ENCODE data around the gene LPAR1. TPM values are rescaled to one million over a fixed set of nuclear protein-coding genes. Genes with fewer than 3 reads are reported as not detected.

The LPAR1 gene
- polyA plus RNA-seq, 1 experiment: 581 TPM

DNA sequence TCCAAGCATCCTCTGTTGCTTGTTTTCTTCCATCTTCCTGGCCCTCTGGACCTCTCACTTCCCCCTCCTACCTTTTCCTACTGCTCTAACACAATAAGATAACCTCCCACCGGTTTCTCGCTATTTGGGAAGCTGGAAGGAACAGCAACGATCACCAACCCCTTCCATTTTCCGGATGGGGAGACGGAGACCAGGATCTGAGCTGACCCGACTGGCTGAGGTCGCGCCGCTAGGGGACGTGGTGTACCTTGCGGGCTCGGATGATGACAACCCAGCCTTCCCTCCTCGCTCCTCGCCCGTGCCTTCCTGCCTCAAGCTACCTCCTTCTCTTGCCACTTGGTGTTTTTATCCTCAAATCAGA, 1.9 kb downstream of the LPAR1 start:
- peak overlapping the region; percentile 25 for H3K27ac ChIP-seq (ENCODE audit: low read depth, low read length)
- peak; percentile 81 for TF ChIP-seq CTCF (IDR thresholded peaks at IDR 0.05; ENCODE audit: low read depth, low read length)
- no peaks in the 10 kb centered on the region; the same call in 1 of the 2 replicates for H3K9me3 ChIP-seq (ENCODE audit: control insufficient read depth, insufficient read depth, low read length)
- peak overlapping the region; percentile 71 for H3K4me3 ChIP-seq (ENCODE audit: low read depth, low read length)
- DNase-seq (ENCODE audit: low read depth, low spot score): no peak
- H3K27me3 ChIP-seq (ENCODE audit: control insufficient read depth, insufficient read depth, low read length): no peaks in the 10 kb centered on the region
- POLR2A ChIA-PET: interaction anchor here (0.6 to 3.7 kb wide), 7 partner anchors 30 to 385 kb away, joined by 3 to 25 read pairs (median 5); no protein-coding TSS in a partner anchor
- CTCF ChIA-PET: interaction anchor here (0.6 to 3.6 kb wide), 16 partner anchors 13 to 393 kb away, joined by 3 to 17 read pairs (median 3); no protein-coding TSS in a partner anchor

- CTCF ChIA-PET: interaction anchor here (0.6 to 3.6 kb wide), 17 partner anchors 12 to 412 kb away, joined by 3 to 17 read pairs (median 3); no protein-coding TSS in a partner anchor
These were observed 2.5 kb downstream of the LPAR1 start for GRCh38 chr9:111035543-111036428.

DNA sequence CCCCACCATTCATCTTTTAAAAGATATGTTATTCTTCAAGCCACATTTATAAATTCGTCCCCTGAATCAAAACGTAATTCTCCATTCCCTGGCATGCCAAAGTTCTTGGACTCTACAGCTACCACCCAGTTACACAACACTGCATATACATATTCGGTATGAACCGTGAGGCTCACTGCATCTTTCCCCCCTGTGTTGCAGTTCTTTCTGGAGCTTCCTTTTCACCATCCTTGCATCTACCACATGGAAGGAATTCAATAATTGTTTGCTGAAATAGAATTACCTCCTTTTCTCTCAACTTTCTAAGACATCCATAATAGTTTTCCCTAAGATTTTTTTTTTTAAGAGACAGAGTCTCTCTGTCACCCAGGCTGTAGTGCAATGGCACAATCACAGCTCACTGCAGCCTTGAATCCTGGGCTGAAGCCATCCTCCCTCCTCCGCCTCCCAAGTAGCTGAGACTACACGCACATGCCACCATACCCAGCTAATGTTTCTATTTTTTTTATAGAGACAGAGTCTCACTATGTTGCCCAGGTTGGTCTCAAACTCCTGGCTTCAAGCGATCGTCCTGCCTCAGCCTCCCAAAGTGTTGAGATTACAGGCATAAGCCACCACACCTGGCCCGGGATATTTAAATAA, 3.3 kb downstream of the LPAR1 start:
- no peaks in the 10 kb centered on the region; the same call in 1 of the 2 replicates for H3K9me3 ChIP-seq (ENCODE audit: control insufficient read depth, insufficient read depth, low read length)
- TF ChIP-seq CTCF (IDR thresholded peaks at IDR 0.05; ENCODE audit: low read depth, low read length): no peak
- H3K27me3 ChIP-seq (ENCODE audit: control insufficient read depth, insufficient read depth, low read length): no peaks in the 10 kb centered on the region
- POLR2A ChIA-PET: interaction anchor here (0.7 to 3.7 kb wide), 12 partner anchors 15 to 388 kb away, joined by 3 to 25 read pairs (median 3); no protein-coding TSS in a partner anchor
- DNase-seq (ENCODE audit: low read depth, low spot score): no peak
- H3K27ac ChIP-seq (ENCODE audit: low read depth, low read length): peak overlapping the region; percentile 43
- CTCF ChIA-PET: interaction anchor here (0.6 to 3.6 kb wide), 5 partner anchors 263 to 1039 kb away, joined by 3 to 17 read pairs (median 5); no protein-coding TSS in a partner anchor
- H3K4me3 ChIP-seq (ENCODE audit: low read depth, low read length): peak overlapping the region; percentile 71

More at GRCh38 chr9:111035543-111036428, 2.5 kb downstream of the LPAR1 start:
- no peak for TF ChIP-seq CTCF (IDR thresholded peaks at IDR 0.05; ENCODE audit: low read depth, low read length)
- Histone ChIP-seq H3K27ac (ENCODE audit: low read depth, low read length) (peak overlapping the region; percentile 25), H3K4me3 (ENCODE audit: low read depth, low read length) (peak overlapping the region; percentile 71), H3K27me3 (ENCODE audit: control insufficient read depth, insufficient read depth, low read length) (no peaks in the 10 kb centered on the region), H3K9me3 (ENCODE audit: control insufficient read depth, insufficient read depth, low read length) (no peaks in the 10 kb centered on the region; the same call in 1 of the 2 replicates)
- DNase-seq (ENCODE audit: low read depth, low spot score): no peak
- POLR2A ChIA-PET: interaction anchor here (0.6 to 3.7 kb wide), 14 partner anchors 15 to 388 kb away, joined by 3 to 25 read pairs (median 4); no protein-coding TSS in a partner anchor

GRCh38 chr9:111034170-111034897, 3.9 kb downstream of the LPAR1 start:
- ChIA-PET CTCF (interaction anchor here (0.6 to 3.6 kb wide), 5 partner anchors 264 to 1040 kb away, joined by 3 to 17 read pairs (median 5); no protein-coding TSS in a partner anchor), POLR2A (interaction anchor here (0.7 to 3.7 kb wide), 13 partner anchors 18 to 387 kb away, joined by 3 to 25 read pairs (median 3); no protein-coding TSS in a partner anchor)
- Histone ChIP-seq H3K9me3 (ENCODE audit: control insufficient read depth, insufficient read depth, low read length) (no peaks in the 10 kb centered on the region; the same call in 1 of the 2 replicates), H3K27me3 (ENCODE audit: control insufficient read depth, insufficient read depth, low read length) (no peaks in the 10 kb centered on the region), H3K27ac (ENCODE audit: low read depth, low read length) (peak overlapping the region; percentile 43), H3K4me3 (ENCODE audit: low read depth, low read length) (peak overlapping the region; percentile 71)
- TF ChIP-seq CTCF (IDR thresholded peaks at IDR 0.05; ENCODE audit: low read depth, low read length): no peak
- peak; percentile 59 for DNase-seq (ENCODE audit: low read depth, low spot score)

Data from AG04450 (cell line).